ENCODE data around the gene TINAGL1.

DNA sequence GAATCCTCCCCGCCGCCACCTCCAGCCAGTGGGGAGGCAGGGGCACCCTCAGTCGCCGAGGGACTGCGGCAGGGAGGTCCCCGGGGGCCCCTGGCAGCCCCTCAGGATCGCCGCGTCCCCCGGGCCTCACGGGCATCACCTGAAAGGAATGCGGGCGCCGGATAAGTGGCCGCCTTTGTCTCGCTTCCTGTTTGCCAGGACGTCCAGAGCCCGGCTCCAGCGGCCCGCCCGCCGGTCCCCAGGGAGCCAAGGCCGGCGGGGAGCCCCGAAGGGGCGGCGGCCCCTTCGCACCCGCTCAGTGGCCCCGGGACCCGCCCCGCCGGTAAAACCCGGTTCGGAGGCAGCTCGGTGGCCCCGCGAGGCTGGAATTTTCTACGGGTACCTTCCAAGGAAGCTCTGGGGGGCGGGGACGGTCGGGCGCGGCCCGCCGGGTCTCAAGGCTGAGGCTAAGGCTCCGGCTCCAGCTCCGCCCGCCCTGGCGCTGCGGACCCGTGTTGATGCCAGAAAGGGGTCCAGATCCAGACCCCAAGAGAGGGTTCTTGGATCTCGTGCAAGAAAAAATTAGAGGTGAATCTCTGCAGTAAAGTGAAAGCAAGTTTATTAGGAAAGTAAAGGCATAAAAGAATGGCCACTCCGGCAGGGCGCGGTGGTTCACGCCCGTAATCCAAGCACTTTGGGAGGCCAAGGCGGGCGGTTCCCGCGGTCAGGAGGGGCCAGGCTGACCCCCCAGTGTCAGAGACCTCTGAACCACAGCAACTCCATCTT lies 12.6 kb downstream of the TINAGL1 start:
- TF ChIP-seq, protein P1, sequence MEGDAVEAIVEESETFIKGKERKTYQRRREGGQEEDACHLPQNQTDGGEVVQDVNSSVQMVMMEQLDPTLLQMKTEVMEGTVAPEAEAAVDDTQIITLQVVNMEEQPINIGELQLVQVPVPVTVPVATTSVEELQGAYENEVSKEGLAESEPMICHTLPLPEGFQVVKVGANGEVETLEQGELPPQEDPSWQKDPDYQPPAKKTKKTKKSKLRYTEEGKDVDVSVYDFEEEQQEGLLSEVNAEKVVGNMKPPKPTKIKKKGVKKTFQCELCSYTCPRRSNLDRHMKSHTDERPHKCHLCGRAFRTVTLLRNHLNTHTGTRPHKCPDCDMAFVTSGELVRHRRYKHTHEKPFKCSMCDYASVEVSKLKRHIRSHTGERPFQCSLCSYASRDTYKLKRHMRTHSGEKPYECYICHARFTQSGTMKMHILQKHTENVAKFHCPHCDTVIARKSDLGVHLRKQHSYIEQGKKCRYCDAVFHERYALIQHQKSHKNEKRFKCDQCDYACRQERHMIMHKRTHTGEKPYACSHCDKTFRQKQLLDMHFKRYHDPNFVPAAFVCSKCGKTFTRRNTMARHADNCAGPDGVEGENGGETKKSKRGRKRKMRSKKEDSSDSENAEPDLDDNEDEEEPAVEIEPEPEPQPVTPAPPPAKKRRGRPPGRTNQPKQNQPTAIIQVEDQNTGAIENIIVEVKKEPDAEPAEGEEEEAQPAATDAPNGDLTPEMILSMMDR (IDR thresholded peaks at IDR 0.05), result no peak
- no peak for TF ChIP-seq ZFX (IDR thresholded peaks at IDR 0.05; ENCODE audit: borderline replicate concordance)

Data from 22Rv1 (cell line).